Thyroid gland (tissue), 4 donors: ENCODE measurements around the gene TMCC3.

Experiments used
- CTCF ChIP-seq, 6 experiments: fragments of 200-600 bp in 3 of 6; fragments of 450-650 bp in 3 of 6; sonication (generic) in 3 of 6; IDR thresholded peaks; one replicate each; pipeline ENCODE4 v1.5.1; 2016 to 2019; ENCODE audit warnings: antibody characterized with exemption in 6 of 6, mild to moderate bottlenecking in 2 of 6, inconsistent platforms in 1 of 6, moderate library complexity in 1 of 6
- POLR2A ChIP-seq, 2 donors: fragments of 450-650 bp; IDR thresholded peaks; one replicate each; pipeline ENCODE4 v1.6.1; 2017; ENCODE audit warnings: antibody characterized with exemption in 2 of 2, mild to moderate bottlenecking in 2 of 2, moderate library complexity in 1 of 2

- TF ChIP-seq CTCF (IDR thresholded peaks at IDR 0.05) (no peak), POLR2A (IDR thresholded peaks at IDR 0.05) (no peak)
Measured at GRCh38 chr12:94535510-94535921, 114.8 kb downstream of the TMCC3 start.
